SH-SY5Y (cell line): ENCODE data around the gene C8A.

Experiments used
- GATA2 ChIP-seq: IDR thresholded peaks from 2 replicates; pipeline ENCODE4 v1.6.1; 2011; ENCODE audit warnings: mild to moderate bottlenecking, low read depth, low read length
- GATA3 ChIP-seq: IDR thresholded peaks from 2 replicates; pipeline ENCODE4 v1.6.1; 2011; ENCODE audit warnings: low read depth, mild to moderate bottlenecking, low read length, moderate library complexity

DNA sequence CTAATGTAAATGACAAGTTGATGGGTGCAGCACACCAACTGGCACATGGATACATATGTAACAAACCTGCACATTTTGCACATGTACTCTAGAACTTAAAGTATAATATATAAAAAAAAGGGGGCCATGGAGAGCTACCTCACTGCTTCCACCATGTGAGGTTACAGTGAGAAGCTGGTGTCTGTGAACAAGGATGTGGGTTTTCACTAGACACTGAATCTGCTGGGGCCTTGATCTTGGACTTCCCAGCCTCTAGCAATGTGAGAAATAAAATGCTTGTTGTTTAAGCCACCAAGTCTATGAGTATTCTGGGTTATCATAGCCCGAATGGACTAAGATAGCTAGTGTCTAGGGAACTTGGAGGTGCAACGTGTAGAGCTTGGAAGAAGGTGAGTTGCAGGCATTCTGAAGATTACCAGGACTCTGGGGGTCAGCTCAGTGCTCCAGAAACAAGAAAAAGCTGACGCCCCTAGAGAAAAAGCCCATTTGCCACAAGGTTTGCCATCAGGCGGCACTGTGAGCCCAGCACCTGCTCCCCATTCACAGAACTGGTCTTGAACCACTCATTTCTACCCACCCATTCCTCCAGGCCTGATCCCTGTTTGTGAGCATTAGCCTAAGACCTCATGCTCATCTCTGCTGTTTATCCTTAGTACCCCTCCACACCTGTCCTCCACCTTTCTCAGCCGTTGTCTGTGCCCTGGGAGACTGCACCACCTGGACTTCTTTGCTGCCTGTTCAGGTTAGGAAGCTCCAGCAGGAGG is 20.3 kb upstream of the C8A start:
- TF ChIP-seq GATA3 (no peak), GATA2 (no peak)
